K562 (cell line): ENCODE results near the gene MAN1B1. TPM values are rescaled to one million over a fixed set of nuclear protein-coding genes. Genes with fewer than 3 reads are reported as not detected.
A peak's percentile ranks its signal among the peaks of the same experiment; 100 is the strongest.

Source experiments
- ARID2 ChIP-seq: fragments of 450-650 bp; IDR thresholded peaks from 2 replicates; pipeline ENCODE4 v1.6.1; 2017; ENCODE audit warnings: antibody characterized with exemption, mild to moderate bottlenecking
- HMG20A ChIP-seq: fragments of 450-650 bp; formaldehyde crosslinking; conservative IDR thresholded peaks from 2 replicates; pipeline ENCODE4 v1.4.0; 2020; ENCODE audit warnings: mild to moderate bottlenecking, mixed read lengths
- ZNF589 ChIP-seq: fragments of 200-800 bp; sonication (Bioruptor generic); IDR thresholded peaks from 2 replicates; pipeline ENCODE4 v1.6.1; 2016; ENCODE audit warnings: low read depth, missing genetic modification characterization, missing compliant biosample characterization
- ZNF780A ChIP-seq: fragments of 250-450 bp; sonication (Bioruptor Pico); IDR thresholded peaks from 2 replicates; pipeline ENCODE4 v1.5.0; 2021; ENCODE audit warnings: mild to moderate bottlenecking
- polyA plus RNA-seq, 8 experiments: library from polyadenylated mRNA; depleted of rRNA in 4 of 8; stranded (reverse) in 5 of 8; unstranded in 3 of 8; fragments of >200 nt; fragmentation: Nextera tagmentation in 2 of 8; fragmentation: Illumina TruSeq in 1 of 8; extraction: Ambion mirVana in 2 of 8; extraction: Trizol in 1 of 8; gene quantifications; 2 replicates each; pipeline versions ENCODE4 v1.2.1 to v1.2.3, GENCODE V29; 2011 to 2014; ENCODE audit warnings: inconsistent platforms in 1 of 8, missing spikeins in 1 of 8
- total RNA-seq, 7 experiments: library from RNA; depleted of rRNA in 6 of 7; stranded (reverse); fragments of >200 nt in 6 of 7; fragmentation: Illumina TruSeq in 2 of 7; extraction: Trizol in 2 of 7; gene quantifications; 2 replicates each; pipeline versions ENCODE4 v1.2.1 to v1.2.3, GENCODE V29; 2011 to 2021; ENCODE audit warnings: low replicate concordance in 1 of 7
- TF ChIP-seq, protein P1 (sequence below), 3 experiments: fragments of 200-800 bp in 1 of 3; fragments of 250-450 bp in 1 of 3; fragments of 450-650 bp in 1 of 3; sonication (Bioruptor Pico) in 1 of 3; sonication (Bioruptor generic) in 1 of 3; formaldehyde crosslinking in 1 of 3; IDR thresholded peaks; 2 replicates each; pipeline versions ENCODE4 v1.6.1 to v1.8.0; 2016 to 2022; ENCODE audit warnings: mild to moderate bottlenecking in 2 of 3, missing genetic modification characterization in 2 of 3, missing compliant biosample characterization in 1 of 3, moderate library complexity in 1 of 3
- TF ChIP-seq, protein P2 (sequence below): fragments of 250-450 bp; sonication (Bioruptor Pico); IDR thresholded peaks from 2 replicates; pipeline ENCODE4 v1.5.0; 2021; ENCODE audit warnings: mild to moderate bottlenecking, borderline replicate concordance
- TF ChIP-seq, protein P3 (sequence below), 2 experiments: fragments of 450-650 bp in 1 of 2; IDR thresholded peaks; 2 replicates each; pipeline ENCODE4 v1.6.1; 2011 to 2017; ENCODE audit warnings: low read depth in 2 of 2, antibody characterized with exemption in 1 of 2, borderline replicate concordance in 1 of 2, low read length in 1 of 2, mild to moderate bottlenecking in 1 of 2, mixed read lengths in 1 of 2; ENCODE audit not compliant: control insufficient read depth in 1 of 2
- TF ChIP-seq, protein P4 (sequence below): fragments of 250-450 bp; sonication (Bioruptor Pico); IDR thresholded peaks from 2 replicates; pipeline ENCODE4 v1.5.0; 2021
- TF ChIP-seq, protein P5 (sequence below): fragments of 450-650 bp; formaldehyde crosslinking; IDR thresholded peaks from 2 replicates; pipeline ENCODE4 v1.4.0; 2020; ENCODE audit warnings: mild to moderate bottlenecking, moderate library complexity
- TF ChIP-seq, protein P6 (sequence below), 2 experiments: fragments of 450-650 bp; conservative IDR thresholded peaks; 2 replicates each; pipeline ENCODE4 v1.6.1; 2017; ENCODE audit warnings: mild to moderate bottlenecking in 2 of 2, moderate library complexity in 2 of 2
- TF ChIP-seq, protein P7 (sequence below), 2 experiments: fragments of 450-650 bp in 1 of 2; sonication (generic) in 1 of 2; formaldehyde crosslinking in 1 of 2; IDR thresholded peaks in 1 of 2; conservative IDR thresholded peaks in 1 of 2; 2 replicates each; pipeline versions ENCODE4 v1.6.1 to v1.8.1; 2016 to 2023; ENCODE audit warnings: mild to moderate bottlenecking in 2 of 2, moderate library complexity in 2 of 2, inconsistent platforms in 1 of 2, missing genetic modification reagents in 1 of 2

MAN1B1 gene
- total and polyA plus RNA-seq, 9 of the 15 experiments (the other 6 are each of a cell fraction or from before 2014, with no cell fraction given), result 0.55 to 36.6 (median 27.3) TPM

DNA sequence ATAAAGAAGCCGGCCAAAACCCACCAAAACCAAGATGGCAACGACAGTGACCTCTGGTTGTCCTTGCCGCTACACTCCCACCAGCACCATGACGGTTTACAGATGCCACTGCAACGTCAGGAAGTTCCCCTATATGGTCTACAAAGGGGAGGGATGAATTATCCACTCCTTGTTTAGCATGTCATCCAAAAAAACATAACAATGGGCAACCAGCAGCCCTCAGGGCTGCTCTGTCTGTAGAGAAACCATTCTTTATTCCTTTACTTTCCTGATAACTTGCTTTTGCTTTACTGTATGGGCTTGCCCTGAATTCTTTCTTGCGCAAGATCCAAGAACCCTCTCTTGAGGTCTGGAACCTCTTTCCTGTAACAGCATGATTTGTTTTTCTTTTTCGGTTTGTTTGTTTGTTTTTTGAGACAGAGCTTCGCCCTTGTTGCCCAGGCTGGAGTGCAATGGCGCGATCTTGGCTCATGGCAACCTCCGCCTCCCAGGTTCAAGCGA, 11.5 kb upstream of the MAN1B1 start (continued):
- TF ChIP-seq, protein P1, sequence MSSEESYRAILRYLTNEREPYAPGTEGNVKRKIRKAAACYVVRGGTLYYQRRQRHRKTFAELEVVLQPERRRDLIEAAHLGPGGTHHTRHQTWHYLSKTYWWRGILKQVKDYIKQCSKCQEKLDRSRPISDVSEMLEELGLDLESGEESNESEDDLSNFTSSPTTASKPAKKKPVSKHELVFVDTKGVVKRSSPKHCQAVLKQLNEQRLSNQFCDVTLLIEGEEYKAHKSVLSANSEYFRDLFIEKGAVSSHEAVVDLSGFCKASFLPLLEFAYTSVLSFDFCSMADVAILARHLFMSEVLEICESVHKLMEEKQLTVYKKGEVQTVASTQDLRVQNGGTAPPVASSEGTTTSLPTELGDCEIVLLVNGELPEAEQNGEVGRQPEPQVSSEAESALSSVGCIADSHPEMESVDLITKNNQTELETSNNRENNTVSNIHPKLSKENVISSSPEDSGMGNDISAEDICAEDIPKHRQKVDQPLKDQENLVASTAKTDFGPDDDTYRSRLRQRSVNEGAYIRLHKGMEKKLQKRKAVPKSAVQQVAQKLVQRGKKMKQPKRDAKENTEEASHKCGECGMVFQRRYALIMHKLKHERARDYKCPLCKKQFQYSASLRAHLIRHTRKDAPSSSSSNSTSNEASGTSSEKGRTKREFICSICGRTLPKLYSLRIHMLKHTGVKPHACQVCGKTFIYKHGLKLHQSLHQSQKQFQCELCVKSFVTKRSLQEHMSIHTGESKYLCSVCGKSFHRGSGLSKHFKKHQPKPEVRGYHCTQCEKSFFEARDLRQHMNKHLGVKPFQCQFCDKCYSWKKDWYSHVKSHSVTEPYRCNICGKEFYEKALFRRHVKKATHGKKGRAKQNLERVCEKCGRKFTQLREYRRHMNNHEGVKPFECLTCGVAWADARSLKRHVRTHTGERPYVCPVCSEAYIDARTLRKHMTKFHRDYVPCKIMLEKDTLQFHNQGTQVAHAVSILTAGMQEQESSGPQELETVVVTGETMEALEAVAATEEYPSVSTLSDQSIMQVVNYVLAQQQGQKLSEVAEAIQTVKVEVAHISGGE (CRISPR knock-in tag; IDR thresholded peaks at IDR 0.05), result peak in 1 of 3 experiments; percentile 75; a peak in 2 of 6 replicates
- TF ChIP-seq ZNF589 (CRISPR knock-in tag) (peak; percentile 16), ZNF780A (CRISPR knock-in tag) (no peak), HMG20A (CRISPR knock-in tag) (no peak), ARID2 (no peak)
- TF ChIP-seq, protein P2, sequence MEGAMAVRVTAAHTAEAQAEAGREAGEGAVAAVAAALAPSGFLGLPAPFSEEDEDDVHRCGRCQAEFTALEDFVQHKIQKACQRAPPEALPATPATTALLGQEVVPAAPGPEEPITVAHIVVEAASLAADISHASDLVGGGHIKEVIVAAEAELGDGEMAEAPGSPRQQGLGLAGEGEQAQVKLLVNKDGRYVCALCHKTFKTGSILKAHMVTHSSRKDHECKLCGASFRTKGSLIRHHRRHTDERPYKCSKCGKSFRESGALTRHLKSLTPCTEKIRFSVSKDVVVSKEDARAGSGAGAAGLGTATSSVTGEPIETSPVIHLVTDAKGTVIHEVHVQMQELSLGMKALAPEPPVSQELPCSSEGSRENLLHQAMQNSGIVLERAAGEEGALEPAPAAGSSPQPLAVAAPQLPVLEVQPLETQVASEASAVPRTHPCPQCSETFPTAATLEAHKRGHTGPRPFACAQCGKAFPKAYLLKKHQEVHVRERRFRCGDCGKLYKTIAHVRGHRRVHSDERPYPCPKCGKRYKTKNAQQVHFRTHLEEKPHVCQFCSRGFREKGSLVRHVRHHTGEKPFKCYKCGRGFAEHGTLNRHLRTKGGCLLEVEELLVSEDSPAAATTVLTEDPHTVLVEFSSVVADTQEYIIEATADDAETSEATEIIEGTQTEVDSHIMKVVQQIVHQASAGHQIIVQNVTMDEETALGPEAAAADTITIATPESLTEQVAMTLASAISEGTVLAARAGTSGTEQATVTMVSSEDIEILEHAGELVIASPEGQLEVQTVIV (CRISPR knock-in tag), result no peak
- TF ChIP-seq, protein P3, sequence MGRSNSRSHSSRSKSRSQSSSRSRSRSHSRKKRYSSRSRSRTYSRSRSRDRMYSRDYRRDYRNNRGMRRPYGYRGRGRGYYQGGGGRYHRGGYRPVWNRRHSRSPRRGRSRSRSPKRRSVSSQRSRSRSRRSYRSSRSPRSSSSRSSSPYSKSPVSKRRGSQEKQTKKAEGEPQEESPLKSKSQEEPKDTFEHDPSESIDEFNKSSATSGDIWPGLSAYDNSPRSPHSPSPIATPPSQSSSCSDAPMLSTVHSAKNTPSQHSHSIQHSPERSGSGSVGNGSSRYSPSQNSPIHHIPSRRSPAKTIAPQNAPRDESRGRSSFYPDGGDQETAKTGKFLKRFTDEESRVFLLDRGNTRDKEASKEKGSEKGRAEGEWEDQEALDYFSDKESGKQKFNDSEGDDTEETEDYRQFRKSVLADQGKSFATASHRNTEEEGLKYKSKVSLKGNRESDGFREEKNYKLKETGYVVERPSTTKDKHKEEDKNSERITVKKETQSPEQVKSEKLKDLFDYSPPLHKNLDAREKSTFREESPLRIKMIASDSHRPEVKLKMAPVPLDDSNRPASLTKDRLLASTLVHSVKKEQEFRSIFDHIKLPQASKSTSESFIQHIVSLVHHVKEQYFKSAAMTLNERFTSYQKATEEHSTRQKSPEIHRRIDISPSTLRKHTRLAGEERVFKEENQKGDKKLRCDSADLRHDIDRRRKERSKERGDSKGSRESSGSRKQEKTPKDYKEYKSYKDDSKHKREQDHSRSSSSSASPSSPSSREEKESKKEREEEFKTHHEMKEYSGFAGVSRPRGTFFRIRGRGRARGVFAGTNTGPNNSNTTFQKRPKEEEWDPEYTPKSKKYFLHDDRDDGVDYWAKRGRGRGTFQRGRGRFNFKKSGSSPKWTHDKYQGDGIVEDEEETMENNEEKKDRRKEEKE (IDR thresholded peaks at IDR 0.05; ENCODE audit: borderline replicate concordance in 1 of 2, control insufficient read depth in 1 of 2, low read depth in 2 of 2, low read length in 1 of 2), result no peak
- TF ChIP-seq, protein P4, sequence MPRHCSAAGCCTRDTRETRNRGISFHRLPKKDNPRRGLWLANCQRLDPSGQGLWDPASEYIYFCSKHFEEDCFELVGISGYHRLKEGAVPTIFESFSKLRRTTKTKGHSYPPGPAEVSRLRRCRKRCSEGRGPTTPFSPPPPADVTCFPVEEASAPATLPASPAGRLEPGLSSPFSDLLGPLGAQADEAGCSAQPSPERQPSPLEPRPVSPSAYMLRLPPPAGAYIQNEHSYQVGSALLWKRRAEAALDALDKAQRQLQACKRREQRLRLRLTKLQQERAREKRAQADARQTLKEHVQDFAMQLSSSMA (CRISPR knock-in tag), result no peak
- TF ChIP-seq, protein P5, sequence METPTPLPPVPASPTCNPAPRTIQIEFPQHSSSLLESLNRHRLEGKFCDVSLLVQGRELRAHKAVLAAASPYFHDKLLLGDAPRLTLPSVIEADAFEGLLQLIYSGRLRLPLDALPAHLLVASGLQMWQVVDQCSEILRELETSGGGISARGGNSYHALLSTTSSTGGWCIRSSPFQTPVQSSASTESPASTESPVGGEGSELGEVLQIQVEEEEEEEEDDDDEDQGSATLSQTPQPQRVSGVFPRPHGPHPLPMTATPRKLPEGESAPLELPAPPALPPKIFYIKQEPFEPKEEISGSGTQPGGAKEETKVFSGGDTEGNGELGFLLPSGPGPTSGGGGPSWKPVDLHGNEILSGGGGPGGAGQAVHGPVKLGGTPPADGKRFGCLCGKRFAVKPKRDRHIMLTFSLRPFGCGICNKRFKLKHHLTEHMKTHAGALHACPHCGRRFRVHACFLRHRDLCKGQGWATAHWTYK (CRISPR knock-in tag), result no peak
- TF ChIP-seq, protein P6, sequence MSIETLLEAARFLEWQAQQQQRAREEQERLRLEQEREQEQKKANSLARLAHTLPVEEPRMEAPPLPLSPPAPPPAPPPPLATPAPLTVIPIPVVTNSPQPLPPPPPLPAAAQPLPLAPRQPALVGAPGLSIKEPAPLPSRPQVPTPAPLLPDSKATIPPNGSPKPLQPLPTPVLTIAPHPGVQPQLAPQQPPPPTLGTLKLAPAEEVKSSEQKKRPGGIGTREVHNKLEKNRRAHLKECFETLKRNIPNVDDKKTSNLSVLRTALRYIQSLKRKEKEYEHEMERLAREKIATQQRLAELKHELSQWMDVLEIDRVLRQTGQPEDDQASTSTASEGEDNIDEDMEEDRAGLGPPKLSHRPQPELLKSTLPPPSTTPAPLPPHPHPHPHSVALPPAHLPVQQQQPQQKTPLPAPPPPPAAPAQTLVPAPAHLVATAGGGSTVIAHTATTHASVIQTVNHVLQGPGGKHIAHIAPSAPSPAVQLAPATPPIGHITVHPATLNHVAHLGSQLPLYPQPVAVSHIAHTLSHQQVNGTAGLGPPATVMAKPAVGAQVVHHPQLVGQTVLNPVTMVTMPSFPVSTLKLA (conservative IDR thresholded peaks at IDR 0.05), result no peak
- TF ChIP-seq, protein P7, sequence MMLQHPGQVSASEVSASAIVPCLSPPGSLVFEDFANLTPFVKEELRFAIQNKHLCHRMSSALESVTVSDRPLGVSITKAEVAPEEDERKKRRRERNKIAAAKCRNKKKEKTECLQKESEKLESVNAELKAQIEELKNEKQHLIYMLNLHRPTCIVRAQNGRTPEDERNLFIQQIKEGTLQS (IDR thresholded peaks at IDR 0.05), result no peak
- TF ChIP-seq, protein P7 (CRISPR knock-in tag; conservative IDR thresholded peaks at IDR 0.05), result no peak
